Measurements from ENCODE around the gene VSTM4.

Gene VSTM4

DNA sequence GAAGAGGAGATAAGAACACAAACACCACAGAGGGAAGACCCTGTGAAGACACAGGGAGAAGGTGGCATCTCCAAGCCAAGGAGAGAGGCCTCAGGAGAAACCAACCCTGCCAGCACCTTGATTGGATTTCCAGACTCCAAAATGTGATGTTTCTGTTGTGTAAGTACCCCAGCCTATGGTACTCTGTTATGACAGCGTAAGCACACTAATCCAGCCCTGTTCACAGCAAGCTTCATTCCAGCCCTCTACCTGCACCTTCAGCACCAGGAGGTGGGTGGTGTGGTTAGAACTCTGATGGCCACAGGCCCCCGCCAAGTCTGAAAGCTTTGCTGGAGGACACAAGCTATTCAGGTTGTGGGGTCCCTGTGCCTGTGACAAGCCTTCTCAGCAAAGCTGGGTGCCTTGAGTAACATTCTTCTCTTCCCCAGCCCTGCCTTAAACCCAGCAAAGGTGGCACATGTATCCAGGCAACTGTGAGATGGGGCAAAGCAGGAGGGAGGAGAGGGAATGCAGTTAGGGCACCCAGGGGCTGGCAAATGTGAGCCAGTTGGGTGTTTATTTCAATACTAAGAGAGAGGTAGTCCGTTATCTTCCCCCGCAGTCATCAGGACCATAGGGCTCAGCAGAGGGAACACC, 4.5 kb downstream of the VSTM4 start:
- peaks cover 6% of the 10 kb centered on the region for H3K27me3 ChIP-seq (ENCODE audit: insufficient read depth, insufficient read length)
- TF ChIP-seq SUZ12 (IDR thresholded peaks at IDR 0.05; ENCODE audit: extremely low read depth, insufficient read depth, insufficient read length) (no peak), YY1 (IDR thresholded peaks at IDR 0.05; ENCODE audit: insufficient read depth, insufficient read length) (no peak), ZNF274 (IDR thresholded peaks at IDR 0.05; ENCODE audit: low read depth, low read length) (no peak)
- no peaks in the 10 kb centered on the region for H3K36me3 ChIP-seq (ENCODE audit: insufficient read depth, insufficient read length, low read length)
- H3K9ac ChIP-seq (ENCODE audit: insufficient read length, low read depth) = no peak overlapping the region
- no peak overlapping the region for H3K4me3 ChIP-seq (ENCODE audit: insufficient read length, low read depth)
- no peaks in the 10 kb centered on the region for H3K9me3 ChIP-seq (ENCODE audit: insufficient read depth, low read length)
- DNase-seq (ENCODE audit: low read depth, low spot score) = no peak
- peaks cover 5% of the 10 kb centered on the region for H3K4me1 ChIP-seq (ENCODE audit: insufficient read depth, insufficient read length)

DNA sequence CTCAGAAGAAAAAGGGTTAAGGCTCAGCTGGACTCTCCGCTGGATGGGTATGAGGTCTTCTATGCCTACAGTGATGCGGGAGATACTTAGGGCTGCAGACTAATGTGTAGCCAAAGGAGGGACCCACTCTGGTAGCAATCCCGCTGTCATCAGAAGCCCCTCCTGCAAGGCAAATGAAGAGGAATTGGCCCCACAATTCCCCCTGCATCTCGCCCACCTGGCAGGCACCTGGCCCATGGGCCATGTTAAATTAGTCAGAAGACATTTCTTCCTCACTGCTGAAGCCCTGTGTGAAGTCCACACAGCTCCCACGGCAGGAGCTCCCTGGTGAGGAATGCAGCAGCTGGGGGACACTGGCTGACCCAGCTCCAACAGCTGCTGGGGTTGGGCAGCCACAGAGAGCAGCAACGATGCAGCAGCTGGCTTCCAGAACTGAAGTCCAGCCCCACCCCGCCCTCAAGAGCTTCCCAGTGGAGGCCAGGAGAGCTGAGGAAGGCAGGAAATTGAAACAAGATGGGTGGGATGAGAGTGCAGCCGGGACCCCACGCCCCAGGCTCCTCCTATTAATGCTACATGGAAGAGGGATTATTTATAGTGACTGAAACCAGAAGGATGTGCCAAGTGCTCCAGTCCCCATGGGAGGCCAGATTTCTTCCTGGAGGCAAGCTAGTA, 5.5 kb downstream of the VSTM4 start:
- no peaks in the 10 kb centered on the region for H3K36me3 ChIP-seq (ENCODE audit: insufficient read depth, insufficient read length, low read length)
- DNase-seq (ENCODE audit: low read depth, low spot score) = no peak

DNA sequence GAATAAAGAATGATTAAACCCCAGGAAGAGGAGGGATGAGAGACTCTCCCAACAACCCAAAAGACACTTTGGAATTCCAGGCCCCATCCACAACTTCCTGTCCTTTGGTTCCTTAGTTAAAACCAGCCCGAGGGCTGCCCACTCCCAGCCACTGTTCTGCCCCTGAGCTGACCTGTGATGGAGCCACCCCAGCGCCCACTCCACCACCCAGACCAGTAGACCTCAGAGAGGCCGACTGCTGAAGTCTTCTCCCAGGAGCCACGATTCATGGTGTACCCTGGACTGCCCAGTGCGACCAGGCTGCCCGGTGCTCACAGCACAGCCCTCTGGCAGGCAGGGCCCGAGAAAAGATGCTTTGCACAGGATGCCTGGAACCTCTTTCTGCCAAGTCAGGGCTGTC, 6.7 kb downstream of the VSTM4 start:
- H3K36me3 ChIP-seq (ENCODE audit: insufficient read depth, insufficient read length, low read length) = no peaks in the 10 kb centered on the region
- H3K4me3 ChIP-seq (ENCODE audit: insufficient read length, low read depth) = no peak overlapping the region

More for the DNA sequence above, 5.5 kb downstream of the VSTM4 start:
- Histone ChIP-seq H3K27me3 (ENCODE audit: insufficient read depth, insufficient read length) (peaks cover 3% of the 10 kb centered on the region), H3K4me3 (ENCODE audit: insufficient read length, low read depth) (no peak overlapping the region), H3K9ac (ENCODE audit: insufficient read length, low read depth) (no peak overlapping the region), H3K4me1 (ENCODE audit: insufficient read depth, insufficient read length) (peaks cover 4% of the 10 kb centered on the region), H3K9me3 (ENCODE audit: insufficient read depth, low read length) (no peaks in the 10 kb centered on the region)
- TF ChIP-seq SUZ12 (IDR thresholded peaks at IDR 0.05; ENCODE audit: extremely low read depth, insufficient read depth, insufficient read length) (no peak), ZNF274 (IDR thresholded peaks at IDR 0.05; ENCODE audit: low read depth, low read length) (no peak), YY1 (IDR thresholded peaks at IDR 0.05; ENCODE audit: insufficient read depth, insufficient read length) (no peak)

DNA sequence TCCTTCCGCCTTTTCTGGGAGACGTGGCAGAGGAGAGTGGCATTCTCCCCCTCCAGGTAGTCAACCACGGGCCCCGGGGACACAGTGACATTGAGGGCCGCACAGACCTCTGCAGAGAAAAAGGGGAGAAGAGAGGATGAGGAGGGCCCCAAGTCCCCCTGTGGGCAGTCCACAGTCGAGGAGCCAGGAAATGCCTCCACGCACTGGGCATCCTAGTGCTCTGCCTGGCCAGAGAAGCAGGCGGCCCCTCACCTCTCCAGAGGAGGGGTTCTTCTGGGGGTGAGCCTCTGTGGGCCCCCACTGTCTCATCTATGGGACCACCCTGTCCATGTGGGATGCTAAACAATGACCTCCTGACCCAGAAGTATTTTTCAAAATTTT, 7.4 kb downstream of the VSTM4 start:
- peaks cover 2% of the 10 kb centered on the region for H3K4me1 ChIP-seq (ENCODE audit: insufficient read depth, insufficient read length)
- H3K9ac ChIP-seq (ENCODE audit: insufficient read length, low read depth) = no peak overlapping the region
- no peak for DNase-seq (ENCODE audit: low read depth, low spot score)
- no peaks in the 10 kb centered on the region for H3K9me3 ChIP-seq (ENCODE audit: insufficient read depth, low read length)
- H3K36me3 ChIP-seq (ENCODE audit: insufficient read depth, insufficient read length, low read length) = no peaks in the 10 kb centered on the region
- H3K27me3 ChIP-seq (ENCODE audit: insufficient read depth, insufficient read length) = no peaks in the 10 kb centered on the region
- H3K4me3 ChIP-seq (ENCODE audit: insufficient read length, low read depth) = no peak overlapping the region
- TF ChIP-seq YY1 (IDR thresholded peaks at IDR 0.05; ENCODE audit: insufficient read depth, insufficient read length) = no peak

More for the DNA sequence above, 6.7 kb downstream of the VSTM4 start:
- Histone ChIP-seq H3K9me3 (ENCODE audit: insufficient read depth, low read length) (no peaks in the 10 kb centered on the region), H3K4me1 (ENCODE audit: insufficient read depth, insufficient read length) (peaks cover 2% of the 10 kb centered on the region), H3K9ac (ENCODE audit: insufficient read length, low read depth) (no peak overlapping the region), H3K27me3 (ENCODE audit: insufficient read depth, insufficient read length) (no peaks in the 10 kb centered on the region)
- no peak for DNase-seq (ENCODE audit: low read depth, low spot score)
- no peak for TF ChIP-seq SUZ12 (IDR thresholded peaks at IDR 0.05; ENCODE audit: extremely low read depth, insufficient read depth, insufficient read length)
- TF ChIP-seq ZNF274 (IDR thresholded peaks at IDR 0.05; ENCODE audit: low read depth, low read length) = no peak
- TF ChIP-seq YY1 (IDR thresholded peaks at IDR 0.05; ENCODE audit: insufficient read depth, insufficient read length) = no peak

DNA sequence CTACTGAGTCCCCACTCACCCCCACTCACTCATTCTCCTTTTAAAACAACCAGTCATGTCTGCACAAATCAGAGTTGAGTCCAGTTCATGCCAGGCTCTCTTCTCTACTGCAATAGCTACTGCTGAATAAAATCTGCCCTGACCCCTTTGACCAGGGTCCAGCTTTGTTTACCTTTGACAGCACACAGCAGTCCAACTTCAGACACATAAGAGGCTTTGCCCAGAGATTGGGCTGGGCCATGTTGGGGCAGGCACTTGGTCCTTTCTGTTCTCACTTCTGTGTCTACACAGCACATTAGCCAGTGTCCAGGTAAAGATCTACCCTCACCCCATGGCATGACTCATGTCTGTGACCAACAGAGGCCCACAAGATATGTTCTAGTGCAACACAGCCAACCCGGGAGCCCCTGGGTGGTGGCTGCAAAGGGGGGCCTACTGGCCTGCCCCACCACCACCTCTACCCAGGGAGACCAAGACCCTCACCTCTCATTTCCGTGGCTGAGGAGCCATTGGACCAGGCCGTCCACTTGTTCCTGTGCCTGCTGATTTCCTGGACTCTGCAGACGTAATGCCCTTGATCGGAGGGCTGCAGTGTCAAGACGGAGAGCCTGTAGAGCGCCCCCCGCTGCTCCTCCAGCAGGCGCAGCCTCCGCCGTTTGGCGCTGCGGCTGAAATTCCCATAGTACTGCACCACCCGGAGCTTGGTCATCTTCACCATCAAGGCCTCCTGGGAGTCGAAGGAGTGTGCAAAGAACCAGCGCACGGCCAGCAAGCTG, 8.0 kb downstream of the VSTM4 start:
- Histone ChIP-seq H3K4me3 (ENCODE audit: insufficient read length, low read depth) (no peak overlapping the region), H3K9ac (ENCODE audit: insufficient read length, low read depth) (no peak overlapping the region), H3K4me1 (ENCODE audit: insufficient read depth, insufficient read length) (peaks cover 2% of the 10 kb centered on the region), H3K36me3 (ENCODE audit: insufficient read depth, insufficient read length, low read length) (no peaks in the 10 kb centered on the region), H3K9me3 (ENCODE audit: insufficient read depth, low read length) (no peaks in the 10 kb centered on the region), H3K27me3 (ENCODE audit: insufficient read depth, insufficient read length) (no peaks in the 10 kb centered on the region)
- no peak for DNase-seq (ENCODE audit: low read depth, low spot score)
- TF ChIP-seq SUZ12 (IDR thresholded peaks at IDR 0.05; ENCODE audit: extremely low read depth, insufficient read depth, insufficient read length) (no peak), YY1 (IDR thresholded peaks at IDR 0.05; ENCODE audit: insufficient read depth, insufficient read length) (no peak), ZNF274 (IDR thresholded peaks at IDR 0.05; ENCODE audit: low read depth, low read length) (no peak)

DNA sequence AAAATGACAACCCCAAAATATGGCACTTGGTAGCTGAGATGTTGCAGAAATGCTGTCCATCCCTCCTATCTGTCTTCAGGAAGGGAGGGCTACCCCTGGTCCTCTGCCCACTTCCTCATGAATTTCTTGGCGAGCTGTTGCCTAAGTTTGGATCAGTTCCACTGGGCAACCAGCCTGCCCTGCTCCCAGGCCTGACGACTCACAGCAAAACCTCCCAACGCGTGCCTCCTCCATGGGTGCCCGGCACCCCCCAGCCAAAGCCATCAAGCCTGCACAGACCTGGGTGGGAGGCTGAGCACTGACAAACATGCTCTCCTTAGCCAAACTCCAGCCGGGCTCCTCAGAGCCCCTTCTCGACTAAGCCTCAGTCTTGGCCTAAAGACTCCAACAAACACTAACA, 8.9 kb downstream of the VSTM4 start:
- DNase-seq (ENCODE audit: low read depth, low spot score) = no peak
- Histone ChIP-seq H3K36me3 (ENCODE audit: insufficient read depth, insufficient read length, low read length) (no peaks in the 10 kb centered on the region), H3K27me3 (ENCODE audit: insufficient read depth, insufficient read length) (no peaks in the 10 kb centered on the region), H3K4me1 (ENCODE audit: insufficient read depth, insufficient read length) (peaks cover 2% of the 10 kb centered on the region), H3K9ac (ENCODE audit: insufficient read length, low read depth) (no peak overlapping the region), H3K4me3 (ENCODE audit: insufficient read length, low read depth) (no peak overlapping the region), H3K9me3 (ENCODE audit: insufficient read depth, low read length) (no peaks in the 10 kb centered on the region)
- TF ChIP-seq ZNF274 (IDR thresholded peaks at IDR 0.05; ENCODE audit: low read depth, low read length) (no peak), SUZ12 (IDR thresholded peaks at IDR 0.05; ENCODE audit: extremely low read depth, insufficient read depth, insufficient read length) (no peak), YY1 (IDR thresholded peaks at IDR 0.05; ENCODE audit: insufficient read depth, insufficient read length) (no peak)

DNA sequence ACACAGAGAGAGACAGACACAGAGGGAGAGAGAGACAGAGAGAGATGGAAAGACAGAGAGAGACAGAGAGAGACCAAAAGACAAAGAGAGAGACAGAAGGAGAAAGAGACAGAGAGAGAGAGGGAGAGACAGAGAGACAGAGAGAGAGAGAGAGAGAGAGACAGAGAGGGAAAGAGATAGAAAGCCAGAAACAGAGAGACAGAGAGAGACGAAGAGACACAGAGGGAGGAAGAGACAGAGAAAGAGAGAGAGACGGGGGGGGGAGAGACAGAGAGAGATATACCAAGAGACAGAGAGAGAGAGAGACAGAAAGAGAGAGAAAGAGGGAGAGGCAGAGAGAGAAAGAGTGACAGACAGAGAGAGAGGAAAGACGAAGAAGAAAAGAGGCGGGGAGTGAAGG, 10.2 kb downstream of the VSTM4 start:
- Histone ChIP-seq H3K4me3 (ENCODE audit: insufficient read length, low read depth) (no peak overlapping the region), H3K4me1 (ENCODE audit: insufficient read depth, insufficient read length) (peaks cover 2% of the 10 kb centered on the region), H3K9me3 (ENCODE audit: insufficient read depth, low read length) (no peaks in the 10 kb centered on the region), H3K9ac (ENCODE audit: insufficient read length, low read depth) (no peak overlapping the region), H3K36me3 (ENCODE audit: insufficient read depth, insufficient read length, low read length) (no peaks in the 10 kb centered on the region), H3K27me3 (ENCODE audit: insufficient read depth, insufficient read length) (no peaks in the 10 kb centered on the region)
- TF ChIP-seq ZNF274 (IDR thresholded peaks at IDR 0.05; ENCODE audit: low read depth, low read length) = no peak
- no peak for TF ChIP-seq YY1 (IDR thresholded peaks at IDR 0.05; ENCODE audit: insufficient read depth, insufficient read length)
- TF ChIP-seq SUZ12 (IDR thresholded peaks at IDR 0.05; ENCODE audit: extremely low read depth, insufficient read depth, insufficient read length) = no peak
- DNase-seq (ENCODE audit: low read depth, low spot score) = no peak

All from NT2/D1 (cell line).